ENCODE results near the gene PTGFR.

- TF ChIP-seq CTCF (IDR thresholded peaks at IDR 0.05) (no peak), POLR2A (IDR thresholded peaks at IDR 0.05) (no peak)
These were observed 25.9 kb downstream of the PTGFR start for GRCh38 chr1:78516716-78517115.

Measured in lower leg skin (tissue), 3 donors.